ENCODE results near the gene KCNQ2.

Gene KCNQ2

DNA sequence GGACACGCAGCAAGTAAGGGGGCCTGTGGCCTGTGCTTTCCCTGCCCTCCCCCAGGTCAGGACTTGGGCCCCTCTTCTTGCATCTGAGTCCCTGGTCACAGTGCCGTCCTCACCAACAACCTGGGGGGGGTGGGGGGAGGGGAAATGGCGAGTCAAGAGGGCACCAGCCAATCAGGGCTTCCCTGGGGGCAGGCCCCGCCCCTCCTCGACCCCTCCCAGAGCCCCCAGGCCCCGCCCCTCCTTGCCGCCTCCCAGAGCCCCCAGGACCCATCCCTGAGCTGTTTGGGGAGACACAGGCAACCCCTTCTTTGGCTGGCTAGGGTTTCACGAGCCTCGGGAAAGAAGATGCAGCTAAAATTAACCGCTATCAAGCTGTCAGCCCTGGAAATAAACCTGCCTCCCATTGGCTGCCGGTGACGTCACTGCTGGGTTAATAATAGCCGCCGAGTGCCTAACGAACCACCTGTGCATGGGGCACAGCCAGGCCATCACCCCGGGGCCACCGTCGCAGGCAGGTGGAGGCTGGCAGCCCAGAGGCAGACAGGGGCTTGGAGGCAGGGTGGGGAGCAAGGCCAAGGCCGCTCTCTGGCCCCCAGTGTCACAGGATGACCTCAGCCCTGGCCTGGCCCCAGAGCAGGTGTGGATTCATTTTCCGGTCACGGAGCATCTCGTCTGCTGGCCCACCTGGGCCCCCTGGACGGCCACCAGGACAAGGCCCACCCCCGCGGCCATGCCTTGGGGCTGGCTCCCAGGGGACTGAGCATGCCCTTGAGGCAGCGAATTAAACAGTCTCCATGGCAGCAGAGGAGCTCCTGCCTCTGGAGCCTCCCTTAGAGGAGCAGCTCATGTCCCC is 29.6 kb upstream of the KCNQ2 start:
- no peak for DNase-seq (ENCODE audit: low read depth)

DNA sequence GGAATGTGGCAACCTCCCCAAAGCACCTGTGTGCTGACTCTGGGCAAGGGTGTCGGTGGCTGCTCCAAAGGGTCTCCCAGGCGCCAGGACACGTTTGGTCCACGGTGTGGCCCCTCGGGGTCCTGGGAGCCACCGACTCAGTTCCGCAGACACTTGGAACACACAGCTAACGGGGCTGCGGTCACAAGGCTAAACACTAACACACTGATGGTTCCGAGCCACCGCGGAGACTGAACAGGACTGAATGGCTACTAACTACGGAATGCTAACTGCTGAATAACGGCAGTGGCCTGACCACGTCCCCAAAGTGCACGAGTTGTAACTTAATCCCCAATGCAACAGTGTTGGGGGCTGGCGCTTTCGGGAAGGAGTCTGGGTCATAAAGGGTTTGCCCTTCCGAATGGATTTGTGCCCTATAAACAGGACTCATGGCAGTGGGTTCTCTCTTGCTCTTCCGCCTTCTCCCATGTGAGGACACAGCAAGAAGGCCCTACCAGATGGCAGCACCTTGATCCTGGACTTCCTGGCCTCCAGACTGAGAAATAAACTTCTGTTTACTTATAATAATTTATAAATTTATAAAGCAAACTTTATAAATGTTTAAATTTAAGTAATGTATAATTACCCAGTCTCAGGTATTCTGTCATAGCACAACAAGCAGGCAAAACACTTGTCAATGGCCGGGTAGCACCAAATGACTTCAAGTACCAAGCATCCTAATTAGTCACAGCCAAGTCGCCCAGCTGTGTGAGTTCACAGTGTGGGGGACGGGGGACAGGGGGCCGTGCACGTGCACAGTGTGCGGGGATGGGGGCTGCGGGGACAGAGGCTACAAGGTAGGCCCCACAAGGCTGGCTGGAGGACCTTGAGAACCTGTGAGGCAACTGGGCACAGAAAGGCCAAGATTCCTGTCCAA is 28.7 kb upstream of the KCNQ2 start:
- no peak for DNase-seq (ENCODE audit: low read depth)

- no peak for DNase-seq (ENCODE audit: low read depth)
Observed at GRCh38 chr20:63500151-63500901, 27.9 kb upstream of the KCNQ2 start.

DNA sequence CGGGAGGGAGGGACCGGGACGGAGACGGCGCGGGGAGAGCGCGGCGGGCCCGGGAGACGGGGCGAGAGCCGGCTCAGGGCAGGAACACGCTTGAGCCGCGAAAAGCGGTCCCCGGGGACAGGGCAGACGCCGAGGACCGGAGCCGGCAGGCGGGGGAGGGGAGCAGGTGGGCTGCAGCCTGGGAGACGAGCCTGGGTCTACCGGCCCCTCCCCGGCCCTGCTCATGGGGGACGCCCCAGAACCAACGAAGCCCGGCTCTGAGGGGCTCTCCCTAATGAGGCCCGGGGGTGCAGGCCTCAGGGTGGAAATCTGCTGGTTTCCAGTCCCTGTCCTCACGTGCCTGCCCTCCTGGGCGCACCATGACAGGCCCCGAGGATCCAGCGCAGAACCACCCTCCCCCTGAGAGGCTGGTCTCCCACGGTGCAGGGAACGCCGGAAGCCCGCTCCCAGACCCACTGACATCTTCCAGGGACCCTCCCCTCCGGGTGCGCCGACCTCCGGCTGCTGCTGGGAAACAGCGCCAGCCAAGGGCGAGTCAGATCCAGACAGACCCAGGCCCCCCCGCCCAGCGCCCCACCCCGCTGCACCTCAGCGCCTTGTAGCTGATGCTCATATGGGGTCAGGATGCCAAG is 27.0 kb upstream of the KCNQ2 start:
- DNase-seq (ENCODE audit: low read depth): no peak

DNA sequence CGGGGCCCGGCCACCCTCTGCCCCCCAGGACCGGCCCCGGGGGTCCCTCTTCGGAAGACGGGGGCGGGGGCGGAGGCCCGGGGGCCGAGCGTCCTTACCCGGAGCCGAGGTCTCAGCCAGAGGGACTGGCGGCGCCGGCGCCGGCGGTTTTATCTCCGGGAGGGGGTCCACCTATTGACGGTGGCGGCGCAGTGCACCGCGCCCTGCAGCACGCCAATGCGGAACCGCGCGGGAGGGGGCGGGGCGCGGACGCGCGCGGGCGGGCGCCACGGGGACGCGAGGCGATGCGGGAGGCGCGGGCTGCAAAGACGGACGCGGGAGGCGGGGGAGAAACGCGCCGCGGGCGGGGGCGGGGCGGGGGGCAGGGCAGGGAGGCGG is 26.5 kb upstream of the KCNQ2 start, which contains the start of gene EEF1A2:
TSS of gene EEF1A2 (minus strand) at position 124 of the 378 bp plus-strand sequence. CDS start 1,320 bp downstream, outside the sequence.
- no peak for DNase-seq (ENCODE audit: low read depth)

DNA sequence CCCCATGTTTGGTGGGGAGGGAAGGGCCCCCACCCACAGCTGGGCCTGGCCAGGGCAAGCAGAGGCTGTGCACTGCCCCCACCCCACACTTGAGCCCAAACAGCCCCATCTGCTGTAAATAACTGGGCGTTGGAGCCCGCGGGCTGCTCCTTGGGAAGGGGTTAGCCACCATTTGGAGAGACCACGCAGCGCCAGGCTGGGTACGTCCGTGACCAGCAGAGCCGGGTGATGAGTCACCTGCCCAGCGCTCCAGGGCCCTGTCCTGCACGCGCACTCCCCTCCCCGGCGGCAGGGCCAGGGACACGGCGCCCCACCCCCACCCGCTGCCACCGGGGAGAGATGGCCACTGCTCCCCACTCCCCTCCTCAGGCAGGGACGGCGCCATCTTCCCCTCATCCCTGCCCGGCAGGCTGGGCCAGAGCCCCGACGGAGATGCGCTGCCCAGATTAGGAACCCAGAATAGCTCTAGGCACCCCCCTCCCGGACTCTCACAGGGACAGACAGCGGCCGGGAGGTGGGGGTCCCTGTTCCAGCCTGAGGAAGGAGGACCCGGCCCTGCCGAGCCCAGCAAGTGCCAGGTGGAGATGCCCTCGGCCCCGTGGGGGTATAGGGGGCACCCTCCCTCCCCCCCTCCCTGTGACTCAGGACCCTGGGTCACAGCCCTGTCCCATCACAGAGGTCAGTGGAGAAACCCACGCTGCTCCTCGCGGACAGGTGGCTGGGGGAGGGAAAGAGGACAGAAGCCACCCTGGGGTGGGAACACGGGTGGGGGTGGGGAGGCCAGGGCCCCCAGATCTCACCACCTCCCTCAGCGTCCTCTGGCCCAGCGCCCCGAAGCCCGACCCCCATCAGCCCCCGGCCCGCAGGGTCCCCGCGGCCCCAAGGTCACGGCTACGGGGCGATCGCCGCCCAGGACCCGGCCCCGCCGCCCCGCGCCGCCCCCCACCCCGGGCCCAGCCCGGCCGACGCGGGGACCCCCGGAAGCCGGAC is 25.8 kb upstream of the KCNQ2 start:
- DNase-seq (ENCODE audit: low read depth): no peak

DNA sequence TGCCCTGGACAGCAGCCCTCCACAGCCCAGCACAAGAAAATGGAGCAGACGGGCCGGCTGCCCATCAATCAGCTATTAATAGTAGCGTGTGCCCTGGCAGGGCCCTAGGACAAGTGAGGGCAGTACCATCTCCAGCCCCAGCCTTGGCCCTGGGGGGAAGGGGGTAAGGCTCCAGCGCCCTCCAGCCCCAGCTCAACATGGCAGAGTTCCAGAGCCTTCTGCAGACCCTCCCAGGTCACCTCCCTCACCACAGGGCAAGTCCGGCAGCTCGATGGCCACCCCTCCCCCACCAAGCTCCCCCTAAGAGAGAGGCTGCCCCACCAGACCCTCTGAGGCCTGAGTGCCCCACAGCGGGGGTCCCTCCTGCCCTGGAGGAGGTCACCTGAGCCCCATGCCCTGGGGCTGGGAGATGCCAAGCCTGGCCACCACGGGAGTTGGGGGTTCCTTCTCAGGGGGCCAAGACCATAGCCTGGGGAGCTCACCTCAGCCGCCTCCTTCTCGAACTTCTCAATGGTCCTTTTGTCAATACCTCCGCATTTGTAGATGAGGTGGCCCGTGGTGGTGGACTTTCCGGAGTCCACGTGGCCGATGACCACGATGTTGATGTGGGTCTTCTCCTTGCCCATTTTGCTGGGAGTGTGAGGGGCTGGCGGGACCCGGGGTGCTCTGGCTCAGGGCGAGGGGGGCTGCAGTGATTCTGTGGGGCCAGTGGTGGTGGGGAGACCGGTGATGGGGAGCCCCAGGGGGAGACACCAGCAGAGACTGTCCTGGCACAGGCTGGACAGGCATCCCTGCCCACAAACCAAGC is 24.9 kb upstream of the KCNQ2 start:
- DNase-seq (ENCODE audit: low read depth): no peak

GRCh38 chr20:63496596-63497120 is 24.2 kb upstream of the KCNQ2 start:
- no peak for DNase-seq (ENCODE audit: low read depth)

- no peak for DNase-seq (ENCODE audit: low read depth)
Observed at GRCh38 chr20:63495741-63496595, 23.5 kb upstream of the KCNQ2 start.

DNA sequence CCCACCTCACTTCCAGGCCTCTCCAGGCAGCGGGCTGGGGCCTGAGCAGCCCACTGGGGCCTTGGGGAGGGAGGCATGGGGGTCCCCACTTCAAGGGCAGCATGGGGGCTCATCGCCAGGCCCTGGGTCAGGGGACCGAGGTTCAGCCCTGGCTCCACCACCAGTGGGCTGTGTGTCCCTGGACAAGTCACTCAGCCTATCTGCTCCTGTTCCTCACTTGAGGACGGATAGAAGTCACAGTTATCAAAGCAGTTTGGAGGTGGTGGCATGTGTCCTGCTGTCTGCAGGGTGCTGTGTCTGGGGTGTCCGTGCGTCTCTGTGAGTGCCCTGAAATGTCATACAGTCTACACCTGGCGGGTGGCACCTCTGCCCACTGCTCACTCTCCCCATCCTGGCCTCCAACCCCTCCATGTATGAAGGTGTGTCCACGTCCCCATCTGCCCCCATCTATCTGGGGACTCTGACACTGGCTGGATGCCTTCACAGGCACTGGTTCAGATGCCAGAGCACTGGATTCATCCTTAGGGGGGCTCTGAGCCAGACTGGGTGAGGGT is 22.8 kb upstream of the KCNQ2 start:
- no peak for DNase-seq (ENCODE audit: low read depth)

- DNase-seq (ENCODE audit: low read depth): no peak
Observed at GRCh38 chr20:63494420-63495166, 22.1 kb upstream of the KCNQ2 start.

- no peak for DNase-seq (ENCODE audit: low read depth)
Observed at GRCh38 chr20:63494084-63494419, 21.6 kb upstream of the KCNQ2 start.

- no peak for DNase-seq (ENCODE audit: low read depth)
Observed at GRCh38 chr20:63493563-63494020, 21.1 kb upstream of the KCNQ2 start.

- DNase-seq (ENCODE audit: low read depth): no peak
Observed at GRCh38 chr20:63492982-63493381, 20.5 kb upstream of the KCNQ2 start.

GRCh38 chr20:63492518-63492917 is 20.1 kb upstream of the KCNQ2 start:
- no peak for DNase-seq (ENCODE audit: low read depth)

DNA sequence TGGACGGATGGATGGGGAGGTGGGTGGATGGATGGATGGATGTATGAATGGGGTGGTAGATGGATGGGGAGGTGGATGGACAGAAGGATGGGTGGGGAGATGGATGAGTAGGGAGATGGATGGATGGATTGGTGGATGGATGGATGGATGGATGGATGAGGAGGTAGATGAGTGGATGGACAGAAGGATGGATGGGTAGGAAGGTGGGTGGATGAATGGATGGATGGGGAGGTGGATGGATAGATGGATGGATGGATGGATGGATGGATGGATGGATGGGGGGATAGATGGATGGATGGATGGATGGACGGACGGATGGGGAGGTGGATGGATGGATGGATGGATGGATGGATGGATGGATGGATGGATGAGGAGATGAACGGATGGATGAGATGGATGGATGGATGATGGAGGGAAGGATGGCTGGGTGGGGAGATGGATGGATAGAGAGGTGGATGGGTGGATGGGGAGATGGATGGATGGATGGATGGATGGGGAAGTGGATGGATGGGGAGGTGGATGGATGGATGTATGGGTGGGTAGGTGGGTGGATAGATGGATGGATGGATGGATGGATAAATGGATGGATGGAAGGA is 19.3 kb upstream of the KCNQ2 start:
- DNase-seq (ENCODE audit: low read depth): no peak

GRCh38 chr20:63491078-63491477 is 18.6 kb upstream of the KCNQ2 start:
- DNase-seq (ENCODE audit: low read depth): no peak

All from HS-5 (cell line).